ENCODE data around the gene MRPS14. TPM values are rescaled to one million over a fixed set of nuclear protein-coding genes. Genes with fewer than 3 reads are reported as not detected.

The MRPS14 gene
- total and polyA plus RNA-seq, 2 donors (not counting 1 experiment from before 2014, with no cell fraction given): 9.1 to 29.4 TPM

DNA sequence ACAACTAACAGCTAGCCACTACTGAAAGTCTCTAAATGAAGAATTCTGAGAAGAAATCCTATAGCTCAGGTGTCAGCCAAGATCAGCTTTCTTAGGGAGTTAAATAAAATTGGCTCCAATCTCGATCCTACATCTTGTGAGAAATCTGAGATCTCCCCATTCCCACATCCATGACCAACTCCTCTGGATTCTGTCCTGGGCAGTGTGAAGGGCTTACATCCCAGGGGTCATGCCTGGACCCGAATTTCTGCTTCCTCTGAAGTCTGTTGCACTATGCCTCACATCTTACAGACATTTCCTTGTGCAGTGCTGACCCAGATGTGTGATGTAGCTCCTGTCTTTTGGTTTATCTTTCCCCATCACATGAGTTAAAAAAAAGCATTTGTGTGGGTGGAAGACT is 39.6 kb upstream of the MRPS14 start:
- CTCF ChIA-PET: interaction anchor here (0.6 kb wide), 1 partner anchor 154 kb away, joined by 4 read pairs; no protein-coding TSS in a partner anchor
- no peak overlapping the region for H3K27ac ChIP-seq (ENCODE audit: low read length in 2 of 2)
- no peak for ATAC-seq (ENCODE audit: low read depth)
- H3K36me3 ChIP-seq (replicated peaks in 1 of 2; ENCODE audit: control extremely low read depth in 1 of 2, control insufficient read depth in 1 of 2, extremely low read depth in 1 of 2, insufficient read depth in 2 of 2, low read length in 1 of 2): no peaks in the 10 kb centered on the region
- intact Hi-C loops (cut with micrococcal nuclease): no loop called here
- no peaks in the 10 kb centered on the region for H4K20me1 ChIP-seq (ENCODE audit: control insufficient read depth, insufficient read depth, low read length, poor library complexity, severe bottlenecking)
- Mint-ChIP-seq H3K4me1 (no peaks in the 10 kb centered on the region), H3K27ac (no peak overlapping the region), H3K27me3 (peaks cover 12% of the 10 kb centered on the region), H3K9me3 (ENCODE audit: insufficient read depth) (no peaks in the 10 kb centered on the region), H3K4me3 (no peak overlapping the region)
- POLR2A ChIA-PET: no interaction called here
- H3K9ac ChIP-seq (ENCODE audit: low read length): no peak overlapping the region
- H2AFZ ChIP-seq (ENCODE audit: insufficient read depth, low read depth, low read length, poor library complexity, severe bottlenecking): no peak overlapping the region
- peaks cover 0 to 1% (median 0%) of the 10 kb centered on the region in 3 donors for H3K9me3 ChIP-seq (ENCODE audit: control extremely low read depth in 1 of 3, control insufficient read depth in 2 of 3, insufficient read depth in 1 of 3, low read length in 2 of 3)
- H3K4me1 ChIP-seq (ENCODE audit: control insufficient read depth in 2 of 2, insufficient read depth in 2 of 2, low read length in 2 of 2): no peaks in the 10 kb centered on the region
- no peaks in the 10 kb centered on the region for H3K79me2 ChIP-seq (ENCODE audit: control insufficient read depth, insufficient read depth, low read length)
- H3K27me3 ChIP-seq (replicated peaks in 1 of 4; ENCODE audit: control extremely low read depth in 1 of 4, control insufficient read depth in 3 of 4, insufficient read depth in 4 of 4, low read length in 3 of 4): peaks cover 0 to 4% (median 0%) of the 10 kb centered on the region in 4 experiments
- no peak overlapping the region for H3K4me2 ChIP-seq (replicated peaks; ENCODE audit: low read depth, low read length, poor library complexity, severe bottlenecking)
- WGBS (ENCODE audit: insufficient coverage): 60% methylated on average over 1 of the region's 2 CpGs
- H3K4me3 ChIP-seq (ENCODE audit: control extremely low read depth in 1 of 5, extremely low read depth in 1 of 5, insufficient read depth in 1 of 5, low read depth in 2 of 5, low read length in 4 of 5): no peak overlapping the region
- no peak for DNase-seq
- TF ChIP-seq, protein P1, sequence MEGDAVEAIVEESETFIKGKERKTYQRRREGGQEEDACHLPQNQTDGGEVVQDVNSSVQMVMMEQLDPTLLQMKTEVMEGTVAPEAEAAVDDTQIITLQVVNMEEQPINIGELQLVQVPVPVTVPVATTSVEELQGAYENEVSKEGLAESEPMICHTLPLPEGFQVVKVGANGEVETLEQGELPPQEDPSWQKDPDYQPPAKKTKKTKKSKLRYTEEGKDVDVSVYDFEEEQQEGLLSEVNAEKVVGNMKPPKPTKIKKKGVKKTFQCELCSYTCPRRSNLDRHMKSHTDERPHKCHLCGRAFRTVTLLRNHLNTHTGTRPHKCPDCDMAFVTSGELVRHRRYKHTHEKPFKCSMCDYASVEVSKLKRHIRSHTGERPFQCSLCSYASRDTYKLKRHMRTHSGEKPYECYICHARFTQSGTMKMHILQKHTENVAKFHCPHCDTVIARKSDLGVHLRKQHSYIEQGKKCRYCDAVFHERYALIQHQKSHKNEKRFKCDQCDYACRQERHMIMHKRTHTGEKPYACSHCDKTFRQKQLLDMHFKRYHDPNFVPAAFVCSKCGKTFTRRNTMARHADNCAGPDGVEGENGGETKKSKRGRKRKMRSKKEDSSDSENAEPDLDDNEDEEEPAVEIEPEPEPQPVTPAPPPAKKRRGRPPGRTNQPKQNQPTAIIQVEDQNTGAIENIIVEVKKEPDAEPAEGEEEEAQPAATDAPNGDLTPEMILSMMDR (IDR thresholded peaks at IDR 0.05): no peak
- TF ChIP-seq EZH2 (IDR thresholded peaks at IDR 0.05; ENCODE audit: borderline replicate concordance, insufficient read depth, low read depth, low read length, poor library complexity, severe bottlenecking): no peak

DNA sequence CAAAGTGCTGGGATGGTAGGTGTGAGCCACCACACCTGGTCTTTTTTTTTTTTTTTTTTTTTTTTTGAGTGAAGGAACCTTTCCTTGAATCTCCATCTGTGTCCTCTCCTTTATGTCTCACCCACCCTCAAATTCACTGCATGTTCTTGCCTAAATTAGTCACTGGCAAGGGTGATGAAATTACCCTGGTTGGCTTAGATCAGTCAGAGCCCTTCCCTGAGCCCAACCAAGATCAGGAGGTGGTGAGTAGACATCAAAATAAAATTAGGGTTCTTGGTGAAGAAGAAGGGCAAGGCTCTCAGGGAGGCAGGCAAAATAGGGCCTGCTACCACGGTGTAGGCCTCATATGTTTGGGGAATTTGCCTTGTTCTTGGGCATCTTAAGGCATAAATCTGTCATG is 39.1 kb upstream of the MRPS14 start:
- no peak overlapping the region for H2AFZ ChIP-seq (ENCODE audit: insufficient read depth, low read depth, low read length, poor library complexity, severe bottlenecking)
- no peak for ATAC-seq (ENCODE audit: low read depth)
- ChIA-PET CTCF (interaction anchor here (0.6 to 0.7 kb wide), 2 partner anchors 153 to 835 kb away, joined by 3 to 4 read pairs; no protein-coding TSS in a partner anchor), POLR2A (no interaction called here)
- H3K27me3 ChIP-seq (replicated peaks in 1 of 4; ENCODE audit: control extremely low read depth in 1 of 4, control insufficient read depth in 3 of 4, insufficient read depth in 4 of 4, low read length in 3 of 4): peaks cover 0 to 4% (median 0%) of the 10 kb centered on the region in 4 experiments
- H3K27ac ChIP-seq (ENCODE audit: low read length in 2 of 2): no peak overlapping the region
- no peak overlapping the region for H3K9ac ChIP-seq (ENCODE audit: low read length)
- TF ChIP-seq EZH2 (IDR thresholded peaks at IDR 0.05; ENCODE audit: borderline replicate concordance, insufficient read depth, low read depth, low read length, poor library complexity, severe bottlenecking): no peak
- TF ChIP-seq, protein P1 (IDR thresholded peaks at IDR 0.05): no peak
- no peaks in the 10 kb centered on the region for H3K4me1 Mint-ChIP-seq
- no CpG with 5 or more reads among the region's 1 CpG for WGBS (ENCODE audit: insufficient coverage)
- peaks cover 12% of the 10 kb centered on the region for H3K27me3 Mint-ChIP-seq
- no peaks in the 10 kb centered on the region for H3K4me1 ChIP-seq (ENCODE audit: control insufficient read depth in 2 of 2, insufficient read depth in 2 of 2, low read length in 2 of 2)
- H3K4me3 Mint-ChIP-seq: no peak overlapping the region
- H3K4me2 ChIP-seq (replicated peaks; ENCODE audit: low read depth, low read length, poor library complexity, severe bottlenecking): no peak overlapping the region
- no peaks in the 10 kb centered on the region for H3K36me3 ChIP-seq (replicated peaks in 1 of 2; ENCODE audit: control extremely low read depth in 1 of 2, control insufficient read depth in 1 of 2, extremely low read depth in 1 of 2, insufficient read depth in 2 of 2, low read length in 1 of 2)
- H3K9me3 ChIP-seq (ENCODE audit: control extremely low read depth in 1 of 3, control insufficient read depth in 2 of 3, insufficient read depth in 1 of 3, low read length in 2 of 3): peaks cover 0 to 1% (median 0%) of the 10 kb centered on the region in 3 donors
- no peak overlapping the region for H3K27ac Mint-ChIP-seq
- H3K79me2 ChIP-seq (ENCODE audit: control insufficient read depth, insufficient read depth, low read length): no peaks in the 10 kb centered on the region
- no peak for DNase-seq
- H3K9me3 Mint-ChIP-seq (ENCODE audit: insufficient read depth): no peaks in the 10 kb centered on the region
- H3K4me3 ChIP-seq (ENCODE audit: control extremely low read depth in 1 of 5, extremely low read depth in 1 of 5, insufficient read depth in 1 of 5, low read depth in 2 of 5, low read length in 4 of 5): no peak overlapping the region
- intact Hi-C loops (cut with micrococcal nuclease): no loop called here
- no peaks in the 10 kb centered on the region for H4K20me1 ChIP-seq (ENCODE audit: control insufficient read depth, insufficient read depth, low read length, poor library complexity, severe bottlenecking)

All from B cell (primary cell).